ENCODE data around the gene SRD5A1.

DNA sequence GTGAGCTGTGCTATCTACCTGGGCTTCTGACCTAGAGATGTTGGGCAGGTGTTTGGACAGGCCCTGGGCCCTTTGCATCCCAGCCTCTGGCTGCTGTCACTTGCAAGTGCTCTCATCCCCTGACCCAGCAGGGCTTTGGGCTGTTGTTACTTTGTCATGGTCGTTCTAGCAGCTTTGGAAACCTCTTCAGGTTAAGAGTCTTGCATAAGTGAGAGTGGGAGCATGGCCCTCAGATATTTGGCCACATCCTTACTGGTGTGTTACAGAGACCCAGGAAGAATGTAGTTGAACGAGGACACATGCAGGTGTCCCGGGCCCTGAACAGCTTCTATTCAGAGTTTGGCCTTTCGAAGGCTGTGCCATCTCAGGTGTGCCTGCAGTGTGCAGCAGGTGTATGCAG, 84.4 kb downstream of the SRD5A1 start:
- TF ChIP-seq, protein P1, sequence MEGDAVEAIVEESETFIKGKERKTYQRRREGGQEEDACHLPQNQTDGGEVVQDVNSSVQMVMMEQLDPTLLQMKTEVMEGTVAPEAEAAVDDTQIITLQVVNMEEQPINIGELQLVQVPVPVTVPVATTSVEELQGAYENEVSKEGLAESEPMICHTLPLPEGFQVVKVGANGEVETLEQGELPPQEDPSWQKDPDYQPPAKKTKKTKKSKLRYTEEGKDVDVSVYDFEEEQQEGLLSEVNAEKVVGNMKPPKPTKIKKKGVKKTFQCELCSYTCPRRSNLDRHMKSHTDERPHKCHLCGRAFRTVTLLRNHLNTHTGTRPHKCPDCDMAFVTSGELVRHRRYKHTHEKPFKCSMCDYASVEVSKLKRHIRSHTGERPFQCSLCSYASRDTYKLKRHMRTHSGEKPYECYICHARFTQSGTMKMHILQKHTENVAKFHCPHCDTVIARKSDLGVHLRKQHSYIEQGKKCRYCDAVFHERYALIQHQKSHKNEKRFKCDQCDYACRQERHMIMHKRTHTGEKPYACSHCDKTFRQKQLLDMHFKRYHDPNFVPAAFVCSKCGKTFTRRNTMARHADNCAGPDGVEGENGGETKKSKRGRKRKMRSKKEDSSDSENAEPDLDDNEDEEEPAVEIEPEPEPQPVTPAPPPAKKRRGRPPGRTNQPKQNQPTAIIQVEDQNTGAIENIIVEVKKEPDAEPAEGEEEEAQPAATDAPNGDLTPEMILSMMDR (IDR thresholded peaks at IDR 0.05), result no peak
- no peak for TF ChIP-seq ZFX (IDR thresholded peaks at IDR 0.05; ENCODE audit: borderline replicate concordance)
